Activated CD4-positive, alpha-beta T cell treated with anti-CD3 and anti-CD28 coated beads, Interleukin-2, amount 50 U/mL, for 4 hours (primary cell): Measurements from ENCODE around the gene TYMP.
A peak's percentile ranks its signal among the peaks of the same experiment; 100 is the strongest.
"Not testable (repeated sequence)": the region's sequence is repeated elsewhere in the genome, so short reads cannot be mapped to it uniquely, and the experiment has no call there.

Experiments
- DNase-seq, 2 experiments: peaks; one replicate each; pipeline ENCODE4 v3.0.0-alpha.2; 2020

The TYMP gene

GRCh38 chr22:50537765-50538164 is 8.0 kb upstream of the TYMP start:
- DNase-seq, result no peak

GRCh38 chr22:50536226-50536625 is 6.4 kb upstream of the TYMP start:
- DNase-seq, result no peak

- no peak for DNase-seq
Observed at GRCh38 chr22:50535113-50535512, 5.3 kb upstream of the TYMP start.

- DNase-seq, result not testable (repeated sequence)
Observed at GRCh38 chr22:50533856-50534711, 4.3 kb upstream of the TYMP start.

GRCh38 chr22:50532824-50533796 is 3.3 kb upstream of the TYMP start:
- no peak for DNase-seq

GRCh38 chr22:50531962-50532674 is 2.3 kb upstream of the TYMP start:
- DNase-seq, result no peak

GRCh38 chr22:50531546-50531961 is 1.7 kb upstream of the TYMP start:
- DNase-seq, result peak; percentile 66 to 72

- DNase-seq, result peak; percentile 77 to 78
Observed at GRCh38 chr22:50530877-50531545, 1.2 kb upstream of the TYMP start.

GRCh38 chr22:50530580-50530876 is 716 bp upstream of the TYMP start:
- DNase-seq, result peak in 1 of 2 experiments; percentile 33

- no peak for DNase-seq
Observed at GRCh38 chr22:50529416-50529896, 356 bp downstream of the TYMP start.

GRCh38 chr22:50528682-50529415 is 963 bp downstream of the TYMP start:
- no peak for DNase-seq

GRCh38 chr22:50527921-50528681 is 1.7 kb downstream of the TYMP start:
- DNase-seq, result no peak

GRCh38 chr22:50526834-50527801 is 2.7 kb downstream of the TYMP start:
- no peak for DNase-seq

- DNase-seq, result peak; percentile 80 to 81
Observed at GRCh38 chr22:50526108-50526833, 3.5 kb downstream of the TYMP start.

GRCh38 chr22:50525858-50526107 is 4.0 kb downstream of the TYMP start:
- no peak for DNase-seq

- peak; percentile 97 to 98 for DNase-seq
Observed at GRCh38 chr22:50525104-50525857, 4.5 kb downstream of the TYMP start, which contains the start of gene SCO2. SCO2 (minus strand) TSS chr22:50525598; CDS start chr22:50524411, 1,187 bp downstream.

- no peak for DNase-seq
Observed at GRCh38 chr22:50524676-50525103, 5.1 kb downstream of the TYMP start.
